Activated CD8-positive, alpha-beta memory T cell treated with anti-CD3 and anti-CD28 coated beads, Interleukin-2, amount 50 U/mL, for 1 hour (primary cell): ENCODE measurements around the gene DCAF5.
"Not testable (repeated sequence)": the region's sequence is repeated elsewhere in the genome, so short reads cannot be mapped to it uniquely, and the experiment has no call there.

Experiments
- DNase-seq: peaks from one replicate; pipeline ENCODE4 v3.0.0-alpha.2; 2020; ENCODE audit errors: extremely low read depth

Gene DCAF5

GRCh38 chr14:69044296-69044695, 108.6 kb downstream of the DCAF5 start:
- no peak for DNase-seq

- DNase-seq = no peak
Measured at GRCh38 chr14:69043596-69044260, 109.2 kb downstream of the DCAF5 start.

- DNase-seq = no peak
Measured at GRCh38 chr14:69042787-69043444, 110.0 kb downstream of the DCAF5 start.

- no peak for DNase-seq
Measured at GRCh38 chr14:69042299-69042698, 110.6 kb downstream of the DCAF5 start.

- no peak for DNase-seq
Measured at GRCh38 chr14:69041783-69042182, 111.1 kb downstream of the DCAF5 start.

GRCh38 chr14:69040353-69040752, 112.6 kb downstream of the DCAF5 start:
- DNase-seq = no peak

- no peak for DNase-seq
Measured at GRCh38 chr14:69039288-69039628, 113.7 kb downstream of the DCAF5 start.

GRCh38 chr14:69038455-69039287, 114.2 kb downstream of the DCAF5 start:
- no peak for DNase-seq

- no peak for DNase-seq
Measured at GRCh38 chr14:69037790-69038454, 115.0 kb downstream of the DCAF5 start.

- no peak for DNase-seq
Measured at GRCh38 chr14:69036757-69037506, 116.0 kb downstream of the DCAF5 start.

GRCh38 chr14:69034612-69035262, 118.2 kb downstream of the DCAF5 start:
- no peak for DNase-seq

- no peak for DNase-seq
Measured at GRCh38 chr14:69027242-69027913, 125.5 kb downstream of the DCAF5 start.

- DNase-seq = no peak
Measured at GRCh38 chr14:69023035-69023434, 129.9 kb downstream of the DCAF5 start.

- not testable (repeated sequence) for DNase-seq
Measured at GRCh38 chr14:69022093-69022492, 130.8 kb downstream of the DCAF5 start.

GRCh38 chr14:69017706-69018105, 135.2 kb downstream of the DCAF5 start:
- no peak for DNase-seq

GRCh38 chr14:69014829-69015259, 138.1 kb downstream of the DCAF5 start:
- no peak for DNase-seq

- DNase-seq = no peak
Measured at GRCh38 chr14:69013943-69014782, 138.8 kb downstream of the DCAF5 start.

GRCh38 chr14:69012256-69012953, 140.5 kb downstream of the DCAF5 start:
- no peak for DNase-seq

GRCh38 chr14:69010648-69011047, 142.3 kb downstream of the DCAF5 start:
- DNase-seq = no peak
